HepG2 (cell line): ENCODE results near the gene OVCA2. TPM values are rescaled to one million over a fixed set of nuclear protein-coding genes. Genes with fewer than 3 reads are reported as not detected.

Experiments
- ARNT ChIP-seq: fragments of 450-650 bp; IDR thresholded peaks from 2 replicates; pipeline ENCODE4 v1.6.1; 2017
- CC2D1A ChIP-seq: sonication (generic); formaldehyde crosslinking; IDR thresholded peaks from 2 replicates; pipeline ENCODE4 v1.8.1; 2023; ENCODE audit warnings: mild to moderate bottlenecking, missing genetic modification reagents
- CHD2 ChIP-seq: IDR thresholded peaks from 2 replicates; pipeline ENCODE4 v1.6.1; 2011; ENCODE audit warnings: low read depth, low read length, improper control_type of control experiment
- DRAP1 ChIP-seq: IDR thresholded peaks from 2 replicates; pipeline ENCODE4 v1.6.1; 2016; ENCODE audit warnings: missing genetic modification reagents, missing compliant biosample characterization
- HNRNPUL1 ChIP-seq: fragments of 200-400 bp; formaldehyde crosslinking; IDR thresholded peaks from 2 replicates; pipeline ENCODE4 v1.6.1; 2017; ENCODE audit warnings: low read depth, mild to moderate bottlenecking, low read length, moderate library complexity
- IRF2 ChIP-seq: IDR thresholded peaks from 2 replicates; pipeline ENCODE4 v1.6.1; 2018; ENCODE audit warnings: missing genetic modification reagents, missing compliant biosample characterization
- MAFK ChIP-seq, 2 experiments: IDR thresholded peaks in 1 of 2; conservative IDR thresholded peaks in 1 of 2; 2 replicates each; pipeline ENCODE4 v1.6.1; 2011; ENCODE audit warnings: improper control_type of control experiment in 2 of 2, low read length in 2 of 2
- MBNL3 ChIP-seq: fragments of 250-450 bp; sonication (Bioruptor Pico); conservative IDR thresholded peaks from 2 replicates; pipeline ENCODE4 v1.8.0; 2022; ENCODE audit warnings: mild to moderate bottlenecking, inconsistent platforms
- MEIS1 ChIP-seq: sonication (generic); formaldehyde crosslinking; IDR thresholded peaks from 2 replicates; pipeline ENCODE4 v1.9.0; 2021; ENCODE audit warnings: mild to moderate bottlenecking, missing genetic modification reagents, moderate library complexity, borderline replicate concordance
- MLLT10 ChIP-seq: sonication (generic); formaldehyde crosslinking; IDR thresholded peaks from 2 replicates; pipeline ENCODE4 v1.4.0; 2020; ENCODE audit warnings: missing genetic modification reagents
- MZF1 ChIP-seq: sonication (generic); formaldehyde crosslinking; IDR thresholded peaks from 2 replicates; pipeline ENCODE4 v1.8.1; 2023; ENCODE audit warnings: mild to moderate bottlenecking, missing genetic modification reagents, borderline replicate concordance
- NR1H2 ChIP-seq: sonication (generic); formaldehyde crosslinking; IDR thresholded peaks from 2 replicates; pipeline ENCODE4 v1.8.1; 2022; ENCODE audit warnings: low read depth, missing genetic modification reagents, borderline replicate concordance
- NRL ChIP-seq: sonication (generic); formaldehyde crosslinking; IDR thresholded peaks from 2 replicates; pipeline ENCODE4 v1.5.0; 2020; ENCODE audit warnings: missing genetic modification reagents, mild to moderate bottlenecking, moderate library complexity, borderline replicate concordance
- PAF1 ChIP-seq: IDR thresholded peaks from 2 replicates; pipeline ENCODE4 v1.6.1; 2016; ENCODE audit warnings: missing genetic modification reagents, missing compliant biosample characterization
- RBM39 ChIP-seq: fragments of 200-400 bp; formaldehyde crosslinking; IDR thresholded peaks from one replicate; pipeline ENCODE4 v1.6.1; 2018; ENCODE audit warnings: antibody characterized with exemption, mild to moderate bottlenecking, low read depth, low read length; ENCODE audit not compliant: poor library complexity, severe bottlenecking
- RFX5 ChIP-seq: IDR thresholded peaks from 2 replicates; pipeline ENCODE4 v1.6.1; 2011; ENCODE audit warnings: low read depth, low read length, improper control_type of control experiment
- SIX4 ChIP-seq: sonication (generic); formaldehyde crosslinking; IDR thresholded peaks from 2 replicates; pipeline ENCODE4 v1.4.0; 2020; ENCODE audit warnings: missing genetic modification reagents
- SKI ChIP-seq: fragments of 450-650 bp; IDR thresholded peaks from one replicate; pipeline ENCODE4 v1.6.1; 2018; ENCODE audit warnings: mild to moderate bottlenecking; ENCODE audit not compliant: partially characterized antibody
- SYNCRIP ChIP-seq: fragments of 200-400 bp; formaldehyde crosslinking; IDR thresholded peaks from 2 replicates; pipeline ENCODE4 v1.6.1; 2018; ENCODE audit warnings: mild to moderate bottlenecking, low read depth, low read length; ENCODE audit not compliant: insufficient read depth
- ZFP36 ChIP-seq: fragments of 150-350 bp; IDR thresholded peaks from 2 replicates; pipeline ENCODE4 v1.6.1; 2018; ENCODE audit warnings: borderline replicate concordance, low read length, low read depth; ENCODE audit not compliant: partially characterized antibody
- ZNF512B ChIP-seq: sonication (generic); formaldehyde crosslinking; IDR thresholded peaks from 2 replicates; pipeline ENCODE4 v1.5.1; 2020; ENCODE audit warnings: missing genetic modification reagents, mild to moderate bottlenecking, borderline replicate concordance
- ZNF615 ChIP-seq: sonication (generic); formaldehyde crosslinking; IDR thresholded peaks from 2 replicates; pipeline ENCODE4 v1.5.0; 2020; ENCODE audit warnings: mild to moderate bottlenecking, missing genetic modification reagents, borderline replicate concordance
- ZSCAN9 ChIP-seq: IDR thresholded peaks from 2 replicates; pipeline ENCODE4 v1.6.1; 2016; ENCODE audit warnings: borderline replicate concordance
- polyA plus RNA-seq, 8 experiments: library from polyadenylated mRNA; depleted of rRNA in 3 of 8; stranded (reverse) in 7 of 8; unstranded in 1 of 8; fragments of >200 nt; fragmentation: Illumina TruSeq in 4 of 8; extraction: Trizol in 4 of 8; gene quantifications; 2 replicates each; pipeline versions ENCODE4 v1.2.1 to v1.2.3, GENCODE V29; 2011 to 2016; ENCODE audit warnings: low read depth in 4 of 8, missing spikeins in 1 of 8, mixed read lengths in 1 of 8; ENCODE audit not compliant: insufficient read depth in 1 of 8
- total RNA-seq, 5 experiments: library from RNA; depleted of rRNA; stranded (reverse); fragments of >200 nt; fragmentation: Illumina TruSeq; extraction: Trizol; gene quantifications; 2 replicates each; pipeline ENCODE4 v1.2.3, GENCODE V29; 2016; ENCODE audit warnings: low read depth in 1 of 5
- TF ChIP-seq, protein P1 (sequence below): sonication (generic); formaldehyde crosslinking; IDR thresholded peaks from 2 replicates; pipeline ENCODE4 v1.4.0; 2020; ENCODE audit warnings: missing genetic modification reagents, mild to moderate bottlenecking, borderline replicate concordance

The OVCA2 gene
- total and polyA plus RNA-seq, 2 of the 13 experiments (the other 11 are each of a cell fraction or from before 2014, with no cell fraction given): 23.7 to 28.2 TPM

DNA sequence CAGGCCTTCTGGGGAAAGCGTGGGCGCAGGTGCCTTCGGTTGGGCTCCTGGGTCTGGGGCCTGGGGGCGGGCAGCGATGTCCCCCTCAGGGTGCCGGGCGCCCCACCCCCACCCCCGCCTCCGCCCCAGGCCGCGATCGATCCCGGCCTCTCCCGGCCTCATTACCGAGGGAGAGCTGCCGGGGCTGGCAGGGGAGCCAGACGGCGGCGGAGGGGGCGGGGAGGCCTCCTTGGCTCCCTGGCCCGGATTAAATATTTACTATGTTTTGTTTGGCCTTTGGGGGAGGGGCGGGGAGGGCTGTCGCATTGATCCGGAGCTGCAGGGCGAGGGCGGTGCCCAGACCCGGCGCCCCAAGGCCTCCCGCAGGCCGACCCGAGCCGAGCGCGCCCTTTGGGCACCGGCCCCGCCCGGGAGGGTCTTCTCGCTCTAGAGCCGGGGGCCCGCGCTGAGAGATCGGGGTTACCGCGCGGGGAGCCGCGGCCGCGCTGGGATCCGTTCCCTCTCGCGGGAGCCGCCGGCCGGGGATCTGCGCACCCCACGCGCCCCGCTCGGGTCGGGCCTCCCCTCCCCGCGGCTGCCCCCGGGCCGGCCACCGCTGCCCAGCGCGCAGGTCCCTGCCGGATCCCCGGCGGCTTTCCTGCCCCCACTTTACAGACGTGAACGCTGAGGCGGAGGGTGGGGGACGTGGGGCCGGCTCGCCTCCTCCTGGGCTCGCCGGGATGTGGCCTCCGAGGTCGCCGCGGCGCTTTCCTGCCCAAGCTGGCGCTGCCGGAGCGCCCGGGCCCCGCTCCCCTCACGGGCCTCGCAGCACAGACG, 43.7 kb upstream of the OVCA2 start (continued):
- TF ChIP-seq ZSCAN9 (no peak), MAFK (conservative IDR thresholded peaks at IDR 0.05 in 1 of 2, IDR thresholded peaks at IDR 0.05 in 1 of 2; ENCODE audit: low read length in 2 of 2) (no peak), HNRNPUL1 (peak; percentile 75), MZF1 (CRISPR knock-in tag) (no peak), ARNT (no peak), SKI (peak; percentile 62), RBM39 (peak; percentile 80), SIX4 (CRISPR knock-in tag) (no peak), MLLT10 (CRISPR knock-in tag) (no peak), IRF2 (CRISPR knock-in tag) (no peak), CHD2 (peak; percentile 67), SYNCRIP (no peak), MEIS1 (CRISPR knock-in tag) (no peak), CC2D1A (CRISPR knock-in tag) (no peak), ZNF512B (CRISPR knock-in tag) (no peak), ZFP36 (no peak), RFX5 (no peak), ZNF615 (CRISPR knock-in tag) (no peak), PAF1 (no peak), NRL (0 out of 2 replicates have a peak, but pooled peaks have one; percentile 29), MBNL3 (CRISPR knock-in tag) (no peak), NR1H2 (no peak), DRAP1 (CRISPR knock-in tag) (no peak)
- TF ChIP-seq, protein P1, sequence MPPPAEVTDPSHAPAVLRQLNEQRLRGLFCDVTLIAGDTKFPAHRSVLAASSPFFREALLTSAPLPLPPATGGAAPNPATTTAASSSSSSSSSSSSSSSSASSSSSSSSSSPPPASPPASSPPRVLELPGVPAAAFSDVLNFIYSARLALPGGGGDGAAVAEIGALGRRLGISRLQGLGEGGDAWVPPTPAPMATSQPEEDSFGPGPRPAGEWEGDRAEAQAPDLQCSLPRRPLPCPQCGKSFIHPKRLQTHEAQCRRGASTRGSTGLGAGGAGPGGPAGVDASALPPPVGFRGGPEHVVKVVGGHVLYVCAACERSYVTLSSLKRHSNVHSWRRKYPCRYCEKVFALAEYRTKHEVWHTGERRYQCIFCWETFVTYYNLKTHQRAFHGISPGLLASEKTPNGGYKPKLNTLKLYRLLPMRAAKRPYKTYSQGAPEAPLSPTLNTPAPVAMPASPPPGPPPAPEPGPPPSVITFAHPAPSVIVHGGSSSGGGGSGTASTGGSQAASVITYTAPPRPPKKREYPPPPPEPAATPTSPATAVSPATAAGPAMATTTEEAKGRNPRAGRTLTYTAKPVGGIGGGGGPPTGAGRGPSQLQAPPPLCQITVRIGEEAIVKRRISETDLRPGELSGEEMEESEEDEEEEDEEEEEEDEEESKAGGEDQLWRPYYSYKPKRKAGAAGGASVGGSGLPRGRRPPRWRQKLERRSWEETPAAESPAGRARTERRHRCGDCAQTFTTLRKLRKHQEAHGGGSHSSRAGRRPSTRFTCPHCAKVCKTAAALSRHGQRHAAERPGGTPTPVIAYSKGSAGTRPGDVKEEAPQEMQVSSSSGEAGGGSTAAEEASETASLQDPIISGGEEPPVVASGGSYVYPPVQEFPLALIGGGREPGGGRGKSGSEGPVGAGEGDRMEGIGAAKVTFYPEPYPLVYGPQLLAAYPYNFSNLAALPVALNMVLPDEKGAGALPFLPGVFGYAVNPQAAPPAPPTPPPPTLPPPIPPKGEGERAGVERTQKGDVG (CRISPR knock-in tag): 0 out of 2 replicates have a peak, but pooled peaks have one; percentile 33
